Upper lobe of left lung (tissue), 4 donors: ENCODE results near the gene IGFBP3.

ENCODE experiments used
- CTCF ChIP-seq, 6 experiments: fragments of 450-650 bp in 4 of 6; fragments of 200-600 bp in 2 of 6; sonication (generic) in 2 of 6; IDR thresholded peaks; one replicate each; pipeline ENCODE4 v1.5.1; 2016 to 2019; ENCODE audit warnings: antibody characterized with exemption in 6 of 6
- POLR2A ChIP-seq, 4 donors: fragments of 450-650 bp; IDR thresholded peaks; one replicate each; pipeline ENCODE4 v1.5.1; 2016 to 2017; ENCODE audit warnings: antibody characterized with exemption in 4 of 4, mild to moderate bottlenecking in 2 of 4
- POLR2AphosphoS5 ChIP-seq, 2 donors: sonication (generic); formaldehyde crosslinking; IDR thresholded peaks; one replicate each; pipeline ENCODE4 v1.5.1; 2017; ENCODE audit warnings: antibody characterized with exemption in 2 of 2

GRCh38 chr7:45881280-45881758 lies 39.8 kb downstream of the IGFBP3 start:
- TF ChIP-seq POLR2AphosphoS5 (IDR thresholded peaks at IDR 0.05) (no peak), CTCF (IDR thresholded peaks at IDR 0.05) (no peak), POLR2A (IDR thresholded peaks at IDR 0.05) (no peak)
